AG09309 (cell line): ENCODE results near the gene PIAS4.

Source experiments
- DNase-seq: peaks from one replicate; pipeline ENCODE4 v3.0.0-alpha.2; 2010; ENCODE audit warnings: low read depth
- H3K4me3 ChIP-seq: 2 replicates; pipeline ENCODE4 v1.5.1; 2011; ENCODE audit warnings: mild to moderate bottlenecking, low read depth, low read length, moderate library complexity; ENCODE audit not compliant: control insufficient read depth
- TF ChIP-seq, protein P1 (sequence below): IDR thresholded peaks from 2 replicates; pipeline ENCODE4 v1.5.1; 2011; ENCODE audit warnings: mild to moderate bottlenecking, low read depth, low read length, inconsistent platforms; ENCODE audit not compliant: insufficient read depth, control insufficient read depth; ENCODE audit errors: missing control alignments

The PIAS4 gene

DNA sequence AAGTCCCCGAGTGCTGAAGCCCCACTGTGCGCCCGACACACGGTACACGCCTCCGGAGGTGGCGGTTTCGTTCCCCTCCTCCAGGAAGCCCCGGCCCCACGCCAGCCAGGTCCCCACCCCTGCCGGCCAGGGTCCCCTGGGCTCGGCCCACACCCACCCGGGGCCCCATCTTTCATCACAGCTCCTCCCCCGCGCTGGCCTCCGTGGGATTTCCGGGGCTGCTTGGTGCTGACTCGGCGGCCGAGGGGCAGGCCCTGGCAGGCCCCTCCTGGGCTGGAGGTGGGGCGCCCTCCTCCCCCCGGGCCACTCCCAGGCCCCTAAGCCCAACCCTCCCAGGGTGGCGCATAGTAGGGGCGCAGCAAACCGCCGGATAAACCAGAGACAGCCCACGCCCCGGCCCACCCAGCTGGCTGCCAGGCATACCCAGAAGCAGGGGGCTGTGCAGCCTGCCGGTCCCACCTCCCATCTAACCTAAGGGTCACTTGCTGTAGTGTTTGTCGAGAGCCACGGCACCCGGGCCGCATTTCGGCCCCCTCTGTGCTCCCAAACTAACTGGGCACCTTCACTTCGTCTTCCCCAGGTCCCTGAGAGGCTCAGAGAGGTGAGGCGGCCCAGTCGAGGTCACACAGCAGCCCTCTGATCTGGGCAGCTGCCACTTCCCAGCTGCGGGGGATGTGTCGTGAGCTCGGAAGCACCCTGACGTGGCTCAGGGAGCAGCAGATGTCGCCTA lies 52.5 kb downstream of the PIAS4 start:
- H3K4me3 ChIP-seq = no peak overlapping the region

DNA sequence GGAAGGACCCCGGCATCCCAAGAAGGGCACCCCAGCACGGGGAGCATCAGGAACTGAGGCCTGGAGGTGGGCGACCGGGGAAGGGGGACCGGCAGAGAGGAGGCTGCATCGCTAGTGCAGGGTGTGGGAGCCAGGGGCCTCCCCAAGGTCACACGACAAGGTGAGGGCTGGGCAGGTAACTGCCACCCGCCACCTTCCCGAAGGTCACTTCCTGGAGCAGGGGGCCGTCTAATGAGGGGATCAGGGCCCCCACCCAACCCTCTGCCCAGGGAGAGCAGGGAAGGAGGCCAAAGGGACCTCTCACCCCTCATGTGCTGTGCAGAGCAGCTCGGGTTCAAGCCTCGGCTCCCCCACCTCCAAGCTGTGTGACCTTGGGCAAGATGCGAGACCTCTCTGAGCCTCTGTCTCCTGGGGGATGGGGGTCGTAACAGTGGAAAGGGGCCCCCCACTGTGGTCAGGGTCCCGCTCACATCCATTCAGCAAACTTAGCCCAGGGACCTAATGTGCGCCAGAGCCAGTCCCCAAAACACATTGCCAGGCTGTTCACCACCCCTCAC lies 53.2 kb downstream of the PIAS4 start:
- no peak for DNase-seq
- H3K4me3 ChIP-seq = no peak overlapping the region; the same call in 1 of the 2 replicates
- TF ChIP-seq, protein P1, sequence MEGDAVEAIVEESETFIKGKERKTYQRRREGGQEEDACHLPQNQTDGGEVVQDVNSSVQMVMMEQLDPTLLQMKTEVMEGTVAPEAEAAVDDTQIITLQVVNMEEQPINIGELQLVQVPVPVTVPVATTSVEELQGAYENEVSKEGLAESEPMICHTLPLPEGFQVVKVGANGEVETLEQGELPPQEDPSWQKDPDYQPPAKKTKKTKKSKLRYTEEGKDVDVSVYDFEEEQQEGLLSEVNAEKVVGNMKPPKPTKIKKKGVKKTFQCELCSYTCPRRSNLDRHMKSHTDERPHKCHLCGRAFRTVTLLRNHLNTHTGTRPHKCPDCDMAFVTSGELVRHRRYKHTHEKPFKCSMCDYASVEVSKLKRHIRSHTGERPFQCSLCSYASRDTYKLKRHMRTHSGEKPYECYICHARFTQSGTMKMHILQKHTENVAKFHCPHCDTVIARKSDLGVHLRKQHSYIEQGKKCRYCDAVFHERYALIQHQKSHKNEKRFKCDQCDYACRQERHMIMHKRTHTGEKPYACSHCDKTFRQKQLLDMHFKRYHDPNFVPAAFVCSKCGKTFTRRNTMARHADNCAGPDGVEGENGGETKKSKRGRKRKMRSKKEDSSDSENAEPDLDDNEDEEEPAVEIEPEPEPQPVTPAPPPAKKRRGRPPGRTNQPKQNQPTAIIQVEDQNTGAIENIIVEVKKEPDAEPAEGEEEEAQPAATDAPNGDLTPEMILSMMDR = no peak

More for the DNA sequence above, 52.5 kb downstream of the PIAS4 start:
- TF ChIP-seq, protein P1 = no peak
- no peak for DNase-seq

DNA sequence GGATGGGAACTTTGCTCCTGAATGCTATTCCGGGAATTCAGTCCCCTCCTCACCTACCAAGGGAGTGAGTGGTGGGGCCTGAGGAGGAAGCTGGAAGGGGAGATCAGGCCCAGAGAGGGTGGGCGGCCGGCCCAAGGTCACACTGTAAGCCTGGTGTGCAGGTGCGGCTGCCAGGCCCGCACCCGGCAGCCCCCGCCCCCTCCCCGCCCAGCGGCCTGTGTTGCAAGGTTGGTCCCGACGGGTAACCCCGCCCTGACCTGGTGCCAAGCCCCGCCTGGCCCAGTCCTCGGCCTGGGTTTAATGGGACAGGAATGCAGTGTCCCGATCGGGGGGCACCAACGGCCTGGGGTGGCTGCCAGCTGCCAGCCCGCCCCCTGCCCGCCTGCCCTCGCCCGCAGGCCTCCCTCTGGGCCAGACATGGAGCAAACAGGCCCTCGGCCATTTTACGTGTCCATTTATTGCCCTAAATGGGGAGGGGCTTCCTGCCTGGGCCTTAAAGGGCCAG lies 53.7 kb downstream of the PIAS4 start:
- no peak for DNase-seq
- TF ChIP-seq, protein P1 = no peak
- H3K4me3 ChIP-seq = peak overlapping the region; percentile 3; the same call in 1 of the 2 replicates

DNA sequence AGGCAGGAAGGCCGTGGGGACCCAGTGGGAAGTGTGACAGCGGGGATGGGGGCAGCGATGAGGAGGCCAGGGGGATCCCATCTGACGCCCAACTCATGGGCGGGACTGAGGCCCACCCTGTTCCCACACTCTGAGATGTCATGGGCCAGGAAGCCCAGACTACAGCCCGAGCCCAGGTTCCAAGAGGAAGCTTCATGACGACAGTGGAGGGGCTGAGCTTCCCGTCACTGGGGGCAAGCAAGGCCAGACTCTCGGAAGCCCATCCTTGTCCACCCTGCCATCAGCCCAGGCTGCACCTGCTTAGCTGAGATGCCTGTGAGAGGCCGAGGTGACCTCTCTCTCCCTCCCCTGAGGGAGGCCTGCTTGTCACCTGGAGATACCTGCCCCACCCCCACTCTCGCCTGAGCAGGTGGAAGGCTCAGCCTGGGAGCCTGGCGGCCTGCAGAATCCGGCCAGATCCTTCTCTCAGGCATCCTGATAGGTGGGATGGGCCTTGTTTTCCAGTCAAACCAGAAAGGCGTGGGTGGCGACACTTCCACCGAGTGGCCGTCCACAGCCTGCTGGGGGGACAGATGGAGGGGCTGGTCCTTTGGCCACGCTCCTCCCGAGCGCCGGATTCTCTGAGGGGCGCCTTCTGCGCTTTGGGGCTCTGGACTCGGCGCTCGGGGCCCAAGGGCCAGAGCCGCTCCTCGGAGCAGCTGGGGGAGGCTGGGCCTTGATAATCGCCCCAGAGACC lies 54.3 kb downstream of the PIAS4 start:
- H3K4me3 ChIP-seq = peak overlapping the region; percentile 3
- TF ChIP-seq, protein P1 = no peak
- DNase-seq = no peak

DNA sequence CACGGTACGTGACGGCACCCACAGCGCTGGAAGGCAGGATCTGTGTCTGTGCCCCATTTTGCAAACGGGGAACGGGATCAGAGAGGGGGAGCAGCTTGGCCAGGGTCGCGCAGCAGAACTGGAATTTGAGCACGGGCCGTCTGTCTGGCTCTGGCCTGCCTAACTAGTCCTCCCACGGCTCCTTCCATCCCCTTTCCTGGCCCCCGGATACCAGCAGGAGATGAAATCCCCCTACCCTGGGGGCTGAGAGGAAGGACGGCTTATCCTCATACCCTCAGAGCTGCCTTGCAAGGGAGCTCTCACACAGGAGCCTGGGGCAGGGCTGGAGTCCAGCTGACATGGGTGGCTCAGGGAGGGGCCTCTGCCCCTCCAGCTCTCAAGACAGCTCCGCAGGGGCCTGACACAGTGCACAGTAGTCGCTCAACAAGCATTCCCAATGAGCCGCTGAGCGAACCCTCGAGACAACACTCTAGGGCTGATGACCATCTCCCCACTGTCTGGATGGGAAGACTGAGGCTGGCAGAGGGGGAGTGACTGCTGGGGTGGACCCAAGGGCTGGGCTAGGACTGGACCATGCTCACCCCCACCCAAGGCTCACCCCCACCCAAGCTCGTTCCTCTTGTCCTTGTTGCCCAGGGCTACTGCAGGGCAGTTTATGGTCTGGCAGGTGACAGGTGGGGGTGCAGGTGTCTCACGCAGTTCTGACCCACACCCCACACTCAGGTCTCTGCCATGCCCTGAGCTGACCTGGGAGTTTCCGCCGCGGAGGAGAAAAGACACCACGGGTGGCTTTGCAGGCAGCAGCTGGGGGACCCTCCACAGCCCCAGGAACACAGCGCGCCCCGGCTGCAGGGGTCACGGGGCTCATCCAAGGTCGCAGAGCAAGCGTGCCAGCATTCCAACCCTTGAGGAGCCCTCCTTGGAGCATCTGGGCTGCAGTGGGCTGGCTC lies 55.2 kb downstream of the PIAS4 start:
- H3K4me3 ChIP-seq = peak overlapping the region; percentile 62
- TF ChIP-seq, protein P1 = no peak
- no peak for DNase-seq
